Natural killer cell (primary cell): ENCODE results near the gene TRIM27. TPM values are rescaled to one million over a fixed set of nuclear protein-coding genes. Genes with fewer than 3 reads are reported as not detected.

Source experiments
- ATAC-seq, 3 donors: fragments of 150-1000 bp in 2 of 3; fragments of 200-7000 bp in 1 of 3; cut with Tn5 transposase; 1 replicate in 1 of 3; 2 replicates in 2 of 3; pipeline ENCODE4 v1.10.0; 2021; ENCODE audit warnings: mild to moderate bottlenecking in 2 of 3, moderate library complexity in 2 of 3
- DNase-seq, 2 donors: peaks; one replicate each; pipeline versions ENCODE4 v3.0.0 to v3.0.0-alpha.2; 2013 to 2021; ENCODE audit warnings: mixed read lengths in 1 of 2
- H3K27ac ChIP-seq: one replicate; pipeline ENCODE4 v1.5.1; 2013; ENCODE audit warnings: mild to moderate bottlenecking, low read length
- H3K27me3 ChIP-seq: one replicate; pipeline ENCODE4 v1.6.1; 2013; ENCODE audit warnings: low read length; ENCODE audit not compliant: control insufficient read depth, insufficient read depth
- H3K36me3 ChIP-seq: one replicate; pipeline ENCODE4 v1.6.1; 2013; ENCODE audit warnings: low read length; ENCODE audit not compliant: control insufficient read depth, insufficient read depth
- H3K4me1 ChIP-seq: one replicate; pipeline ENCODE4 v1.6.1; 2013; ENCODE audit warnings: low read length; ENCODE audit not compliant: control insufficient read depth, insufficient read depth
- H3K4me3 ChIP-seq: one replicate; pipeline ENCODE4 v1.5.1; 2013; ENCODE audit warnings: low read length
- H3K9me3 ChIP-seq: one replicate; pipeline ENCODE4 v1.6.1; 2013; ENCODE audit warnings: low read length; ENCODE audit not compliant: control insufficient read depth, insufficient read depth
- H3K27ac Mint-ChIP-seq, 2 donors: one replicate each; pipeline ENCODE4 v1.8.0; 2022; ENCODE audit warnings: mild to moderate bottlenecking in 2 of 2, mixed read lengths in 2 of 2, moderate library complexity in 1 of 2
- H3K27me3 Mint-ChIP-seq, 2 donors: one replicate each; pipeline ENCODE4 v1.8.0; 2022; ENCODE audit warnings: low read depth in 2 of 2, mixed read lengths in 2 of 2
- H3K36me3 Mint-ChIP-seq: one replicate; pipeline ENCODE4 v1.8.0; 2022; ENCODE audit warnings: mixed read lengths
- H3K4me1 Mint-ChIP-seq, 2 donors: one replicate each; pipeline ENCODE4 v1.8.0; 2022; ENCODE audit warnings: mixed read lengths in 2 of 2
- H3K4me3 Mint-ChIP-seq: one replicate; pipeline ENCODE4 v1.8.0; 2022; ENCODE audit warnings: mild to moderate bottlenecking, moderate library complexity, mixed read lengths
- H3K9me3 Mint-ChIP-seq, 2 donors: one replicate each; pipeline ENCODE4 v1.8.0; 2022; ENCODE audit warnings: mixed read lengths in 2 of 2
- CTCF ChIP-seq: fragments of 200-600 bp; IDR thresholded peaks from one replicate; pipeline ENCODE4 v1.8.0; 2022; ENCODE audit warnings: antibody characterized with exemption
- WGBS: methylation state at CpG from one replicate; pipeline ENCODE4 v1.1.7; 2013; ENCODE audit warnings: missing lambda C conversion rate; ENCODE audit not compliant: insufficient coverage; 5-methylcytosine and 5-hydroxymethylcytosine counted together
- intact Hi-C: fragments of 100-400 bp; cut with micrococcal nuclease; formaldehyde crosslinking; loops from one replicate; pipeline ENCODE4 v1.14.2; 2022
- total RNA-seq, 4 donors: library from RNA; stranded (reverse); fragments of 120-200 nt in 1 of 4; gene quantifications; one replicate each; pipeline versions ENCODE4 v1.2.3 to v1.2.4, GENCODE V29; 2013 to 2022

TRIM27 gene
- total RNA-seq, 3 donors from 2014 or later (not counting 1 experiment from before 2014, with no cell fraction given) = 19.3 to 33.6 (median 25.1) TPM

DNA sequence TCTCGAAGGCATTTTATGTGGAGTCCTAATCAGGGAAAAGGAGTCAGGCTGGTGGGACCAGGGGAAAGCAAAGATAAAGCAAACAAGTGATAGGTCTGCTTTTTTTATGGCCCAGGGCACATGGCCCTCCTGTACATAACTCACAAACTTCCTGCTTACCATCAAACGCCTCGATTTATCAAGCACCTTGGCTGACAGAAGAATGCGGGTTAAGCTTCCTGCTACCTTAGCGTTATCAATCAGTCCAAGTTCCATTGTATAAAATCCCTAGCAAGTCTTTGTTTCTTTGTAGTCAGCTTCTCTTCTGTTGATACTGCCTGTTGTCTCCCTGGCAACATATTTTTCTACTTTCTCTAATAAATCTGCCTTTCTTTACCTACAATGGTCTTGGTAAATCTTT lies 4.1 kb upstream of the TRIM27 start:
- no peak overlapping the region for H3K27ac Mint-ChIP-seq
- WGBS = 89% methylated on average over 5 of the region's 5 CpGs
- H3K36me3 ChIP-seq = no peaks in the 10 kb centered on the region
- no peak overlapping the region for H3K27ac ChIP-seq
- ATAC-seq (no peak), DNase-seq (no peak)
- no peaks in the 10 kb centered on the region for H3K9me3 Mint-ChIP-seq
- peaks cover 0 to 9% of the 10 kb centered on the region in 2 donors for H3K4me1 Mint-ChIP-seq
- no peaks in the 10 kb centered on the region for H3K9me3 ChIP-seq
- peaks cover 15% of the 10 kb centered on the region in 2 donors for H3K27me3 Mint-ChIP-seq
- intact Hi-C loops = no loop called here
- no peak overlapping the region for H3K4me3 ChIP-seq
- peak overlapping the region; percentile 49 for H3K4me3 Mint-ChIP-seq
- TF ChIP-seq CTCF = no peak
- peaks cover 2% of the 10 kb centered on the region for H3K27me3 ChIP-seq
- H3K36me3 Mint-ChIP-seq = no peaks in the 10 kb centered on the region
- peaks cover 8% of the 10 kb centered on the region for H3K4me1 ChIP-seq

GRCh38 chr6:28922821-28923317 lies 916 bp downstream of the TRIM27 start:
- intact Hi-C loops = loop anchor here (1.0 kb wide), 1 partner anchor 86 kb away; no protein-coding TSS in a partner anchor
- Mint-ChIP-seq H3K27me3 (no peaks in the 10 kb centered on the region), H3K4me3 (peak overlapping the region; percentile 96), H3K27ac (peak overlapping the region; percentile 86 to 92), H3K36me3 (peaks cover 6% of the 10 kb centered on the region), H3K4me1 (peaks cover 36 to 37% of the 10 kb centered on the region in 2 donors), H3K9me3 (no peaks in the 10 kb centered on the region)
- TF ChIP-seq CTCF = no peak
- DNase-seq (peak; percentile 37 to 59), ATAC-seq (peak; percentile 18 to 59 (median 24))
- Histone ChIP-seq H3K27me3 (no peaks in the 10 kb centered on the region), H3K4me3 (peak overlapping the region; percentile 81), H3K27ac (peak overlapping the region; percentile 84), H3K9me3 (no peaks in the 10 kb centered on the region), H3K4me1 (peaks cover 15% of the 10 kb centered on the region), H3K36me3 (peaks cover 35% of the 10 kb centered on the region)
- WGBS = under 1% methylated on average over 33 of the region's 33 CpGs

DNA sequence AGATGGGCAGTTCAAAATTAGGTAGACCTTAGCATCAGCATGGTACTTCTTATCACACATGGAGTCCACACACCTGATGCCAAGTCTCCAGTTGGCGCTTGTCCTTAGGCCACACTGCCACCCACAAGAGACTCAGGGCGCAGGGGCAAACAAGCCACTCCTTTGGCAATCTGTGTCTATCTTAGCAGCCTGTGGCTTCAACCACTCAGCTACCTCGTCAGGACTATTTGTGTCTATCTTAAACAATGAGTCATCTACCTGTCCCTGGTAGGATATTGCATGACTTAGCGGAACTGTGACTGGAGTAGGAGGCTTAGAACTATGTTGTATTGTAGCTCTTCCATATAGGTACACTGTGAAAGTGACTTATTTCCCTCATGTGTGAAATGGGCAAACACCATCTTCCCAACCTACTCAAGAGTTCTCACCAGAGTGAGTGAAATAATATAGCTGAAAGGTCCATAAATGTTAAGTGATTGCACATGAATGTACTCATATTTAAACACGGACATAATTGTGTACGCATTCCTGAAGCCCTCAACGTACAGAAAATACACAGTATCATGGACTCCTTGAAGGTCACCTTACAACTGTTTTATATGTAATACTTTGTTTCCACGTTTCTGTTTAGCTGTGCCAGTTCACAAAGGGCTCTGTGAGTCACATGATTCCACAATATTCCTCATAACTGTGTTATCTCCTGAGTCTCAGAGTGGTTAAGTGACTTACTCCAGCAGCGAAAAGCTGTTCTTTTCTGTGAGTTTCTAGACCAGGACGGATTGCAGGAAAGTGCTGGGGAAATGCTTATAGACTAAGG lies 1.6 kb downstream of the TRIM27 start:
- no peak for ATAC-seq
- H3K36me3 ChIP-seq = peaks cover 39% of the 10 kb centered on the region
- intact Hi-C loops = no loop called here
- Mint-ChIP-seq H3K4me3 (peak overlapping the region; percentile 96), H3K27ac (peak overlapping the region; percentile 86 to 92), H3K4me1 (peaks cover 36 to 37% of the 10 kb centered on the region in 2 donors), H3K27me3 (no peaks in the 10 kb centered on the region), H3K36me3 (peaks cover 6% of the 10 kb centered on the region), H3K9me3 (no peaks in the 10 kb centered on the region)
- WGBS = 53% methylated on average over 10 of the region's 10 CpGs
- TF ChIP-seq CTCF = no peak
- no peaks in the 10 kb centered on the region for H3K27me3 ChIP-seq
- peak overlapping the region; percentile 84 for H3K27ac ChIP-seq
- H3K4me3 ChIP-seq = peak overlapping the region; percentile 81
- peak in 1 of 2 donors; percentile 34 for DNase-seq
- H3K4me1 ChIP-seq = peaks cover 15% of the 10 kb centered on the region
- no peaks in the 10 kb centered on the region for H3K9me3 ChIP-seq
